Cardiac septum (tissue), 1 donor: ENCODE data around the gene CYRIA. TPM values are rescaled to one million over a fixed set of nuclear protein-coding genes. Genes with fewer than 3 reads are reported as not detected.

Experiments used
- DNase-seq: peaks from one replicate; pipeline ENCODE4 v3.0.0-alpha.2; 2020; ENCODE audit warnings: low spot score
- intact Hi-C: fragments of 100-400 bp; cut with DNase I; formaldehyde crosslinking; loops from one replicate; pipeline ENCODE4 v1.14.0; 2022
- total RNA-seq: library from RNA; stranded (reverse); fragmentation: NEBNext Ultra II Directional; extraction: Animal tissue kit (Norgen Biotek cat#: 25700); gene quantifications from one replicate; pipeline ENCODE4 v1.2.1, GENCODE V29; 2021
- donor health status: DM: no; HTN: no; CAD: no.

CYRIA gene
- total RNA-seq, 1 donor from 2014 or later = 3.7 TPM

GRCh38 chr2:16617282-16618266 is 48.1 kb downstream of the CYRIA start:
- intact Hi-C loops = loop anchor here (2.0 kb wide), 1 partner anchor 139 kb away; no protein-coding TSS in a partner anchor
- no peak for DNase-seq
